EH (cell line): Measurements from ENCODE around the gene KLF17.
"Not testable (repeated sequence)": the region's sequence is repeated elsewhere in the genome, so short reads cannot be mapped to it uniquely, and the experiment has no call there.

Experiments
- DNase-seq: peaks from one replicate; pipeline ENCODE4 v3.0.0-alpha.2; 2015; ENCODE audit warnings: low read depth

Gene KLF17

DNA sequence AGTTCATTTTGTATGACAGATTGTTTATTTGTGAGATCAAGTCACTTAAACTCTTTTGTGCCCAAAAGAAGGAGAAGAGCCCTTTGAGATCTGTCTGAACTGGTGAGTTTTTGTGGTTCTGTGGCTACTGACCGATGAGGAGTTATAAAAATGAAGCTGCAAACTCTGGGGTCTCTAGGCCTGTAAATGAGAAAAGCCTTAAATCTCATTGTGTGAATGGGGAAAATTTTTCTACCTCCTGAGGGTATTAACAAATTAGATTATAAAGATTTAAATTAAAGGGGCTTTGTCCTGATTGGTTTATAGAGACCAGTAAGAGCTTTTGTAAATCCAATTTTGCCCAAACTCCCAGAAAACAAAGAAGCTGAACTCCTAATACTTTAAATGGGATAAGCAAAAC is 9.7 kb upstream of the KLF17 start:
- DNase-seq, result no peak

DNA sequence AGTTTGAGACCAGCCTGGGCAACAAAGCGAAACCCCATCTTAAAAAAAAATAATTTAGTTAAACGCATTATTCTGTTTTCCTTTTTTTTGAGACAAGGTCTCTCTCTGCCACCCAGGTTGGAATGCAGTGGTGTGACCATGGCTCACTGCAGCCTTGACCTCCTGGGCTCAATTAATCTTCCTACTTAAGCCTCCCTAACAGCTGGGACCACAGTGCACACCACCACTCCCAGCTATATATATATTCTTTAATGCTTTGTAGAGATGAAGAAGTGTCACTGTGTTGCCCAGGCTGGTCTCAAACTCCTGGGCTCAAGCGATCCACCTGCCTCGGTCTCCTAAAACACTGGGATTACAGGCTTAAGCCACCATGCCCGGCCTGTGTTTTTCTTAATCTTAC is 7.7 kb upstream of the KLF17 start:
- DNase-seq, result no peak

DNA sequence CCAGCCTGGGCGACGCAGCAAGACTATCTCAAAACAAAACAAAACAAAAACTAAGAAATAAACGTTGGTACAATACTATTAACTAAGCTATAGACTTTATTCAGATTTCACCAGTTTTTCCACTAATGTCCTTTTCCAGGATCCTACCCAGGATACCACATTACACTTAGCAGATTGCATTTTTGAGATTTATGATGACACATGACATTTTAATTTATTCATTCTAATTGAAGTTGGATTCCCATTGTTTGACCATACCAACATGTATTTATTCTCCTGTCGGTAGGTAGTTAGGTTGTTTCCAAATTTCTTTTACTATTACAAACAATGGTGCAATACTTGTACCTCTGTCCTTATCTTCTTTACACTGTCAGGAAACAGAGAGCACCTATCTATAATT is 6.8 kb upstream of the KLF17 start:
- DNase-seq, result no peak

DNA sequence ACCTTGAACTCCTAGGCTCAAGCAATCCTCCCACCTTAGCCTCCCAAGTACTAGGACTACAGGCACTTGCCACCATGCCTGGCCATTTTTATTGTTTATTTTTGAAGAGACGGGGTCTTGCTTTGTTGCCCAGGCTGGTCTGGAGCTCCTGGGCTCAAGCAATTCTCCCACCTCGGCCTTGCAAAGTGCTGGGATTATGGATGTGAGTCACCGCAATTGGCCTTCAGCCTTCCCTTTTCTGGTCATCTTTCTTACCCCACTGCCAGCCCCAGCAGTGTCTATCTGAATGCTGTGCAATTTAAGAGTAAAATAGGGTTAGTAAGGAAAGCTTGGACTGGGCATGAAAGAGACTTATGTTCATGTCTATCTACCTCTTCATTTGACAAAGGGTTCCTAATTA is 6.1 kb upstream of the KLF17 start:
- DNase-seq, result peak; percentile 24

DNA sequence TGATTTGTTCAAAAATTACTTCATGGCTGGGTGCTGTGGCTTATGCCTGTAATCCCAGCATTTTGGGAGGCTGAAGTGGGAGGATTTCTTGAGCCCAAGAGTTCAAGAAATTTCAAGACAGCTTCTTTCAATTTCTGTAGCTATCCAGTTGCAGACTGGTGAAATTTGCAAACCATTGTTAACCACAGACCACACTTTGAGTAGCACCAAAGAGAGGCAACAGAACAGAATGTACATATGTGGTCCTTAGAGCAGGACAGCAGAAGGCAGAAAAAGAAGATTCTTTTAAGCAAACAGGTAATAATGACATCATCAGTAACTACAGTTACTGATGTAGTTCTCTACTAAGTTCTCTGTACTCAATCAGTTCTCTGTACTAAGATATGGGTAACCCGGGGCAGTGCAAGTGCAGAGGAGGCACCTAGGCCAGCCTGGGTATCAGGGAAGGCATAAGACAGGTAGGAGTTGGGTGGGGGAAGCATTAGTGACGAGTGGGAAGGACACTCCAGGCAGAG is 5.5 kb upstream of the KLF17 start:
- no peak for DNase-seq

DNA sequence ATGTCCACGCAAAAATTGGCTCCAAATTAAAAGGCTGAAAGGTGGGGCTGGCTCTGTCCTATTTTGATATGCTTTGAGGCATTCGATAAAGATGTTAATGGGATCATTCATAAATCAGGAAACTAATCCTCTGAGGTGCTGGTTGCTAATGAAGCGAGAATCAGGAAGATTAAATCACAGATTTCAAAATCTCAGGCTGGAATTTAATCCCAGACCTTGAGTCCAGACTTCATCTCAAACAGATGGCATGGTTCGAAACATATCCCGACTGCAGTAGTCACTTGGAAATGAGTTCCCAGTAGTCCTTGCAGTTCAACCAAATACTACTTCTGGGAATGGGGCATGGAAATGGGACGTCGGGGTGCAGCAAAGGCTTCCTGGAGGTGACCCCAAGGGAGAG is 4.5 kb upstream of the KLF17 start:
- no peak for DNase-seq

DNA sequence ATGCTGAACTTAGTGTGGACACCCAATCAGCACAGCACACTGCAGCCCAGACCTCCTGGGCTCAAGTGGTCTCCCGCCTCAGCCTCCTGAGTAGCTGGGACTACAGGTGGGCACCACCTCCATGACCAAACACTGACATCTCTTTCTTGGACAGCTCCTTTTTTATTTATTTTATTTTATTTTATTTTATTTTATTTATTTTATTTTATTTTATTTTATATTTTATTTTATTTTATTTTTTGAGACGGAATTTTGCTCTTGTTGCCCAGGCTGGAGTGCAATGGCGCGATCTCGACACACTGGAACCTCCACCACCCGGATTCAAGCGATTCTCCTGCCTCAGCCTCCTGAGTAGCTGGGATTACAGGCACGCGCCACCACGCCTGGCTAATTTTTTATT is 1.3 kb upstream of the KLF17 start:
- not testable (repeated sequence) for DNase-seq

DNA sequence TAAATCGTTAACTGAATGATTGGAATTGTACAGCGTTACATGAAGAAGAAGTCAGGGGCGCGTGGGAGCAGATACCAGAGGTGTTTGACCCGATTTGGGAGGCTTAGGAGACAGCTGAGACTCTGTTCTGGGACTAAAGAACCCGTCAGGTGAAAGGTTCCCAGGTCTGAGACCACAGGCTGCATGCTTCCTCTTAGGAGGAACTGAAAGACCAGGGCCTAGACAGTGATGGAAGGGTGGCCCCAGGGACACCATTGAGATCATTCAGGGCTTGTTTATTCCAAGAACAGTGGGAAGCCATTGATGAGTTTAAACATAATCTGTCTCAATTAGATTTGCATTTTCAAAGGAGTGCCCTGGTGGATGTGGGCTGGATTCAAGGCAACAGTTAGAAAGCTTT is 904 bp downstream of the KLF17 start:
- no peak for DNase-seq

DNA sequence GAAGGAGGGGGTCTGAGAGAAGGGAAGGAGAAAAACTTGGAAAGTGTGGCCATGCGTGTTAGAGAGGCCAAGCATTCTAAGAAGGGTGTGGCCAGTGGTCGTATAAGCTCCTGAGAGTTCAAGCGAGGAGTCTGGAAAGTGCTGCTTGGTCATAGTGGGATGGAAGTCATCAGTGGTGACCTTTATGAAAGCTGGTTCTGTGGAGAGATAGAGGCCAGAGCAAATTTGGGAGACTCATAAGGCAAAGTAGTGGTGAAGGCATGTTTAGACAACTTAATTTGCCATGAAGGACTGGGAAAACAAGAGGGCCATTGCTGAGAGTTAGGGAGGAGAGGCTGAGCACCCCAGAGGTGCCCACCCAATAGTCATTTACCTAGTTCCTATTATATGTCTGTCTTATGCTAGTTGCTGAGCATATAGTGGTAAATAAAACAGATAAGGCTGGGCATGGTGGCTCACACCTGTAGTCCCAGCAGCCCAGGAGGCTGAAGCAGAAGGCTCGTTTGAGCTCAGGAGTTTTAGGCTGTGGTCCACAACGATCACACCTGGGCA is 1.9 kb downstream of the KLF17 start:
- no peak for DNase-seq

DNA sequence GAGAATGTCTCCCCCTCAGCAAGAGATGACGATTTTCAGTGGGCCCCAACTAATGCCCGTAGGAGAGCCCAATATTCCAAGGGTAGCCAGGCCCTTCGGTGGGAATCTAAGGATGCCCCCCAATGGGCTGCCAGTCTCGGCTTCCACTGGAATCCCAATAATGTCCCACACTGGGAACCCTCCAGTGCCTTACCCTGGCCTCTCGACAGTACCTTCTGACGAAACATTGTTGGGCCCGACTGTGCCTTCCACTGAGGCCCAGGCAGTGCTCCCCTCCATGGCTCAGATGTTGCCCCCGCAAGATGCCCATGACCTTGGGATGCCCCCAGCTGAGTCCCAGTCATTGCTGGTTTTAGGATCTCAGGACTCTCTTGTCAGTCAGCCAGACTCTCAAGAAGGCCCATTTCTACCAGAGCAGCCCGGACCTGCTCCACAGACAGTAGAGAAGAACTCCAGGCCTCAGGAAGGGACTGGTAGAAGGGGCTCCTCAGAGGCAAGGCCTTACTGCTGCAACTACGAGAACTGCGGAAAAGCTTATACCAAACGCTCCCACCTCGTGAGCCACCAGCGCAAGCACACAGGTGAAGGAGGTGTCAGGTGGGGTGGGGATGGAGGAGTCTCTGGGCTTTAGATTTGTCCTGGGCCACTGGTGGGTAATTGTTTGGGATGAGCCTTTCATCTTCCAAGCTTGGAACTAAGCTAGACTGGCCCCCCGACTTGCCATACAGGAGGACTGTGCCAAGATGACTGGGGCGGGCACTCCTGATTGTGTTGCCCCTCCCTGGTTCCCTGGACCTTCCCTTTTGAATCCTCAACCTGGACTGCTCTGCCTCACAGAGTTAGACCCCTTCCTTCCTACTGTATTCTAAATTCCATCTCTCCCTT is 11.2 kb downstream of the KLF17 start:
- DNase-seq, result no peak

DNA sequence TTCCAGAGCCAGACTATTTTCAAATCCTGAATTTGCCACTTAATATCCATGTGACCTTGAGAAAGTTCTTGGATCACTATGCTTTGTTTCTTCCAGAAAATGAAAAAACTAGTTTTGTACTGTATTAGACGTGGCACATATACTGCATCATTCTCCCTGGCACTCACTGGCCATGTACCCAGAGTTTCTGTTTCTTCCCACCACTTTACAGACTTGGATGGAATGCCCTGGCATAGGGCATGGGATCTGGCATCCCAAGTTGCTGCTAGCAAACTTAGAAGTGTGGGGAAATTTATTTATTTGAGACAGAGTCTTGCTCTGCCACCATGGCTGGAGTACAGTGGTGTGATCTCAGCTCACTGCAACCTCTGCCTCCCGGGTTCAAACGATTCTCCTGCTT is 12.8 kb downstream of the KLF17 start:
- no peak for DNase-seq

DNA sequence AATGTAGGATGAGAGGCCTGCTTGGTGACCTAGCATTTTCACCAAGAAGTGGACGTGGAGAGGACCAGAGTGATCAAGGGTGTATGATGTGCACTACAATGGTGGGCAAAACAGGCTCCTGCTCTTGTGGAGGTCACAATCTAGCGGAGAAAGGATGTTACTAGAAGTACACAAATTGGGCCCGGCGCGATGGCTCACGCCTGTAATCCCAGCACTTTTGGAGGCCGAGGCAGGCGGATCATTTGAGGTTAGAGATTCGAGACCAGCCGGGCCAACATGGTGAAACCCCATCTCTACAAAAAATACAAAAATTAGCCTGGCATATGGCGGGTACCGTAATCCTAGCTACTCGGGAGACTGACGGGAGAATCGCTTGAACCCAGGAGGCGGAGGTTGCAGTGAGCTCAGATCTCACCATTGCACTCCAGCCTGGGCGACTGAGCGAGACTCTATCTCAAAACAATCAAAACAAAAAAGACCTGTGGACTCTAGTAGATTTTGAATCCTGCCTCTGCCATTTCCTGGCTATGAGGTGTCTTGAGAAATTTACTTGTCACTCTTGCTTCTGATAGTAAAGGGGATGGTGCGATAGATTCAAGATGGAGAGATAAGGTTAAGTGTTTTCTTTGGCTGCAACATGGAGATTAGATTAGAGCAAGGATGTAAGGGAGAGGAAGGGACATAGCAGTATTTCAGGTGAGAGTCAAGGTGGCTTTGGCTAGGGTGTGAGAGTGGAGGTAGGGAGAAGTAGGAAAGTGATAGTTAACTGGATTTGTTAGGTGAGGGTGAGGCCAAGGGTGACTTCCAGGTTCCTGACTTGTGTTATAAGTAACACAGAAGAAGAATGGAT is 15.7 kb downstream of the KLF17 start:
- DNase-seq, result no peak

DNA sequence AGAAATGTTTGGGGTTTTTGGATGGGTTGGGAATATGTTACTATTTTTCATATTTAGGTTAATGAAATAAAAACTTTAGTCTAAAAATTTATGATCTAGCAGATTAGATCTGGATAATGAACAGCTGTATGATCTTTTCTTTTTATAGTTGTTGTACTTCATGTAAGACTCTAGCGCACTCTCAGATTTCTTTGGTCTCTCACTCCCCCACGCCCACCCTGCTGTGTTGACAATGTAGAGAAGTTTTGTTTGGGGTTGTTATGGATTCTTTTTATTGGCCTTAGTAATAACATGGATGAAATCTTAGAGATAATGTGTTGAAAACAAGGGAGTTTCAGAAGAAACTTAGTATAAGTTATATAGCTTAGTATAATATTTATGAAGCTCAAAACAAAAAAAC is 17.3 kb downstream of the KLF17 start:
- no peak for DNase-seq

DNA sequence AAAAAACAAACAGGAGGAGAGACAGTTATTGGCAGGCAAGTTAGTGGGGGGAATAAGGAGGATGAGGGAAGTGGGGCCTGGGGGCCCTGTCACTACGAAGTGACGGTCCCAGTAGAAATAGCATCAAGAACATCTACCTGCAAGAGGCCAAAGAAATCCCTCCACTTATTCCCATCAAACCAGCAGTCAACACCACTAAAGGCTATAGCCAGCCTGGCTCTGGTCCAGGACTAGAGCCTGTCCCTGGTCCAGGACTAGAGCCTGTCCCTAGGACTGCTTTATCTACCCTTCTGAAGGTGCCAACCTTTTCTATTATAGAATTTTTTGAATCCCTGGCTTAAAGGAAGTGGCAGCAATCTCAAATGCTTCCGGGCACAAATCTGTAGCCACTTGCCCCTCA is 19.6 kb downstream of the KLF17 start:
- DNase-seq, result no peak

DNA sequence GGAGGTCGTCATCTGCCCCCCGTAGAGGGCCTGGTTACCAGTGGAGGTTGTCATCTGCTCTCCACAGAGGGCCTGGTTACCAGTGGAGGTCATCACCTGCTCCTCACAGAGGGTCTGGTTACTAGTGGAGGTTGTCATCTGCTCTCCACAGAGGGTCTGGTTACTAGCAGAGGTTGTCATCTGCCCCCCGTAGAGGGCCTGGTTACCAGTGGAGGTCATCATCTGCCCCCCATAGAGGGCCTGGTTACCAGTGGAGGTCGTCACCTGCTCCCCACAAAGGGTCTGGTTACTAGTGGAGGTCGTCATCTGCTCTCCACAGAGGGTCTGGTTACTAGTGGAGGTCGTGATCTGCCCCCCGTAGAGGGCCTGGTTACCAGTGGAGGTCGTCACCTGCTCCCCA is 20.9 kb downstream of the KLF17 start:
- not testable (repeated sequence) for DNase-seq

DNA sequence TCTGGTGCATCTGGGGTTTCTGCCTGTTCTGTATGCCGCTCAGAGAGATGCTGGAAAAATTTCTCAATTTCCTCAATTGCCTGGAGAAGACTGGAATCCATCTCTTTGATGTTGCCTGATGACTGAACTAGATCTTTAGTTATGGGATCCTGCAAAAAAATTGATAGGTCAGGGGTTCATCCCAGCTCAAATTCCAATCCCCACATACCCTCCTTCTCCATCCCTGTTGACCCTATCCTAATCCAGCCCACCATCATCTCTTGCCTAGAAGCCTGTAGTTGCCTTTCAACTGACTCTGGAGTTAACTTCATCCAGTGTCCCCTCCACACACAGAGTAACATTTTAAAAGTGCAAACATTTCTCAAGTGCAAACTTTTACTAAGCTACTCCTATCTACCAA is 22.9 kb downstream of the KLF17 start, which contains the start of gene KLF18:
Gene KLF18 (minus strand): TSS at position 101 of the 400 bp plus-strand sequence. CDS start 0 bp downstream, at position 101.
- no peak for DNase-seq

DNA sequence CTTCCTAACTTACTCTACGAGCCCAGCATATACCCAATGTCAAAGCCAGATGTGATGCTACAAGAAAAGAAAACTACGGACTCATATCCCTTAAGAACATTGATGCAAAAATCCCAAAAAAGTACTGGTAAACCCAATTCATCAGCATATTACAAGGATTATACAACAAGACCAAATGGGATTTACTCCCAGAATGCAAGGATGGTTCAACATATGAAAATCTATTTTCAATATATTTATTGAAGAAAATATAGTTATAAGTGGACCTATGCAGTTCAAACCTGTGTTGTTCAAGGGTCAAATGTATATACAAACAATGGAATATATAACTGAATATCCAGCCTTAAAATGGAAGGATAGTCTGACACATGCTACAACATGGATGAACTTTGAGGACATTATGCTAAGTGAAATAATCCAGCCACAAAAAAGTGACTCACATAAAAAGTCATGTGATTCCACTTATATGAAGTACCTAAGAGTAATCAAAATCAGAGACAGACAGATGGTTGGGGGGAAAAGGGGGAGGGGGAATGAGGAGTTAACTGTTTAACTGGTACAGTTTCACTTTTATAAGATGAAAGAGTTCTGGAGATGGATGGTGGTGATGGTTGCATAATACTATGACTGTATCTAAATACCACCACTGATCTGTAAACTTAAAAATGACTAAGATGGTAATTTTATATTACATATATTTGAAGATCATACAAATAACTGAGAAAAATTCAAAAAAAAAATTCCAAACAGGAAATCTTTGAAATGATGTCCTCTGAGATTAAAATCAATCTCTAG is 26.5 kb downstream of the KLF17 start:
- no peak for DNase-seq

DNA sequence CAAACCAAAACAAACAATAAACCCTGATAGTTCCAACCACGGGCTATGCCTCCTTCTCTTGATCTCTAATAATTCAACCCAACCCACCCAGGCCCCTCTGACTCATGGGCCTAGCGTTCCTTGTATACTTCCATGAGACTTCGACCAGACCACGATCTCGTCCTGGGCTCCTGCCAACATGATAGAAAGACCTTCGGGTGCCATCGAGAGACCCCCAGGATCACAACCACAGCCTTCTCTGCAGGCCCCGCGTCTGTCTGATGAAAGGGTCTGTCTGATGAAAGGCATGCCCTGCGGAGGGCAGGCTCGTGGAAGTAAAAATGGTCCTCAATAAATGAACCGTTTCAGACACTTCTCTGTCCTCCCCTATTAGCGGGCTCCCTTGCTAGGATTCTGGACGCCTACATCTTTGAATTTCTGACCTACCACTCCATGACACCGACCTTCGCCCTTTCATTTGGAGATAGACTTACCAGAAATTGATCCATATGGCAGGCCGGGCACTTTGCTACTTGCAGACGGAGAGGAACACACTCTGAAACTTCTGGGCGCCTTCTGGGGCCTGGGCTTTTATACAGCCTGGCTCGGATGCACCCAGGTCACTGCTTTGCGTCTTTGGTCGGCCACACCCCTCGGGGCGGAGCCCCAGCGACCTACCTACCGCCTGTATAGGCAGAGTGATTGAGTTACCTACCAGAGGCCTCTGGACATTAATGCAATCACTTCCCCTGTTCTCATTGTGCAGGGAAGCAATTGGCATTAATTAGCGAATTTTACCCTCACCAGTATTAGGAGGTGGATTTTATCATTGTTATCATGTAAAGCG is 28.1 kb downstream of the KLF17 start:
- no peak for DNase-seq

DNA sequence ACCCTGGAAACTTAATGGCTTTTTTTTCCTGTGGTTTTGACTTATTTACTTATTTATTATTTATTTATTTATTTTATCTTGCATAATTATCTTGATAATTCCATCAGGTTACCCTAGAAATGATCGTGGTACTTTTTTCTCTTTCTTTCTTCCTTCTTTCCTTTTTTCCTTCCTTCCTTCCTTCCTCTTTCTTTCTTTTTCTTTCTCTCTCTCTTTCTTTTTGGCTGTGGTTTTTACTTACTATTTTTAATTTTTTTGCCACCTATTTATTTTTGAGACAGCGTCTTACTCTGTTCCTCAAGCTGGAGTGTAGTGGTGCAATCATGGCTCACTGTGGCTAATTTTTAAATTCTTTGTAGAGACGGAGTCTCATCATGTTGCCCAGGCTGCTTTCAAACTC is 29.0 kb downstream of the KLF17 start:
- no peak for DNase-seq

DNA sequence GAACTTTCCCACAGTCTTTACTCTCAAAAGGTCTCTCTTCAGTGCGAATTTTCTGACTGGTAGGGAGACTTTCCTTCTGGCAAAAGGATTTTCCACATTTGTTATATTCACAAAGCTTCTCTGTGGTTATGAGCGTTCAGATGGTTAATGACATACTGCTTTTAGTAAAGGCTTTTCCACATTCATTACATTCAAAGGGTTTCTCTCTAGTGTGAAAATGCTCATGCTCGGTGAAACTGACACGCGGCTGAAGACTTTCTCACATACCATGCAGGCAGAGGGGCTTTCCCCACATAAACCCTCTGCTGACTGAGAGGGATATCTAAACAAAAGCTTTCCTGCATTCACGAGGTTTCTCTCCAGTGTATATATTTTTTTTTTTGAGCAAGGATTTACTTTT is 32.7 kb downstream of the KLF17 start:
- DNase-seq, result no peak

DNA sequence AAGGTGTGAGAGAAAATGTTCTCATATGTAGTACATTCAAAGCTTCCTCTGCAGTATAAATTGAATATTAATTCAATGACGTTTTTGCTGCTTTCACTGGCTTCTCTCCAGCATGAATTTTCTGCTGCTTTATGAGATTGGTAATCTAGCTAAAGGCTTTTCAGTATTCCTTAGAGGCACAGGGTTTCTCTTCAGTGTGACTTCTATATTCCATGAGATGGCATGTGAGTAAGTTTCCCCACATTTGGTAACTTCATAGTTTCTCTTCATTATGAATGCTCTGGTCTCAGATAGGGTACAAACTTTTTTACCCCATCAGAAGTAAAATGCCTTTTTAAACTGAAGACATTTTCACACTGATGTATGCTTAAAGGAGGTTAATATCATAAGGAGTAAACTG is 33.2 kb downstream of the KLF17 start:
- no peak for DNase-seq
